ENCODE data around the gene GATB.

GATB gene, protein sequence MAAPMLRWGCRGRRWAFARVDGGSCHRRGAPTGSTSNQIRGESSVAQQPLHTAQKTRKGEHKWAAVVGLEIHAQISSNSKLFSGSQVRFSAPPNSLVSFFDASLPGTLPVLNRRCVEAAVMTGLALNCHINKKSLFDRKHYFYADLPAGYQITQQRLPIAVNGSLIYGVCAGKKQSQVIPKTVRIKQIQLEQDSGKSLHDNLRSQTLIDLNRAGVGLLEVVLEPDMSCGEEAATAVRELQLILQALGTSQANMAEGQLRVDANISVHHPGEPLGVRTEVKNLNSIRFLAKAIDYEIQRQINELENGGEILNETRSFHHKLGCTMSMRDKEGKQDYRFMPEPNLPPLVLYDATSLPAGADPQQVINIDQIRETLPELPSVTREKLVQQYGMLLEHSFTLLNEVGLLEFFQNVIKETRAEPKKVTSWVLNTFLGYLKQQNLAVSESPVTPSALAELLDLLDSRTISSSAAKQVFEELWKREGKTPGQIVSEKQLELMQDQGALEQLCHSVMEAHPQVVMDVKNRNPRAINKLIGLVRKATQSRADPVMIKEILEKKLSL

DNA sequence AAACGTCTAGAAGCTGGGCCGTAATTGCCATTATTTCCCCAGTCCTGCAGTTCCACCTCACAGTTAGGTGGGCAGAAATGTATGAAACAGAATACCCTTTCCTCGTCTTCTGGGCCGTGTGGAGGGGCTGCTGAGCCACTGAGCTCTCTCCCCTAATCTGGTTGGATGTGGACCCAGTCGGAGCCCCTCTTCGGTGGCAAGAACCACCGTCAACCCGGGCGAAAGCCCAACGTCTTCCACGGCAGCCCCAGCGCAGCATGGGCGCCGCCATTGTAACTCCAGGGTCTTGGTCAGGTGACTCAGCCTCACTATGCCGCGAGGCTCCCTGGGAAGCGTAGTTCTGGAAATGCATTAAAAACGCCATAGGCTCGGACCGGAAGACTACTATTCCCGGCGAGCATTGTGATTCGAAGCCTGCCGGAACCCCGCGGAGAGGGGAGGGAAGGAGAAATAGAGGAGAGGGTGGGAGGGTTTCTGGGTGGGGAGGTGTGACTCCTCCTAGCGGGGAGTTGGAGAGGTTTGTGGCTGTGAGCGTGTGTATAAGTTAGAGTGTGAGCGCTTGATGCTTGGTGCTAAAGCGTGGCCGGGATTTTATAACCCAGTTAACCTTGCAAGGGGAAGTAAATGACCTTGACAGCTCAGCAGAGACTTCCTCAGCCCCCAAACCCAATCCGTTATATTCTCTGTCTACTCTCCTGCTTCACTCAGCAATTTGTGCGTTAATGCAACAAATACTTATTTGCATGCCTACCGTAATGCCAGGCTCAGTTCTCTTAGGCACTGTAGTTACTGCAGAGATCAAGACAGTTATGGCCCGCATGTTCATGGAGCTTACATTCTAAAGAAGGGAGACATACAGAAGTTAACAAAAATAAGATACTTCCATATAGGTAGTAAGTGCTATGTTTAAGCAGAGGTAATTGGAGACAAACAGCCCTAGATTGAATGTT is at the start of gene GATB:
GATB (minus strand) TSS at position 296 of the 950 bp plus-strand sequence; CDS start at position 271, 25 bp downstream.
- DNase-seq: peak; percentile 96

DNA sequence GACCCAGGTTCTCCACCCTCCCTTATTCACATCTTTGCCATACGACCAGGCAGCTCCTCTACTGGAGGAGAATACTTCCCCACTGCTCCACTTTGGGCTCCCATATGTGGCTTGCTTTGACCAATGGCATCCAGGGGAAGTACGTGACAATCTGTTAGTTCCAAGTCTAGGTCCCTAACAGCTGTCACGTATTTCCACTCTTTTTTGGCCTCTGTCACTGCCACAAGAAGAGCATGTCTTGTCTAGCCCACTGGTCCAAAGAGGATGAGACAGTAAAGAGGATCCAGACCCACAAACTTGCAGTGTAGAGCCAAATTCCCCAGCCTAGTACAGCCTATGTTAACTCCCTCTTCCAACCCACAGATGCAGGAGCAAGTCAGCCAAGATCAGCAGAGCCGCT is 49.7 kb upstream of the GATB start:
- DNase-seq: no peak

DNA sequence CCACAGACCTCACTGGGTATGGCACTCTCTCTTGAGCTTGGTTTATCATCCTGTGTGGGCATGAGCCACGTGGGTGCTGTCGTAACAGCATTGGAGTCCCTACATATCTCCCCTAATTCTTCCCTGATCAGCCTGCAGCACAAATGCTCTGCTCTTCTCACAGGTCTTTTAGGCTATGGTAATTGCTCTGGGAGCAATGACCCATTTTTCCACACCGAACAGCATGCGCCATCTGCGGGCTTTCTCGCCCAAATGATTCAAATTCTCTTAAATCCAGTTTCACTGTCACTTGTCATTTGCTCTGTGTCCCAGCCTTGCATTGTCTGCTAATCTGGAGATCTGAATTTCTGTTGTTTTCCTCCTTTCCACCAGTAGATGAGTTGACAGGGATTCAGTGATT is 48.9 kb upstream of the GATB start:
- DNase-seq: no peak

DNA sequence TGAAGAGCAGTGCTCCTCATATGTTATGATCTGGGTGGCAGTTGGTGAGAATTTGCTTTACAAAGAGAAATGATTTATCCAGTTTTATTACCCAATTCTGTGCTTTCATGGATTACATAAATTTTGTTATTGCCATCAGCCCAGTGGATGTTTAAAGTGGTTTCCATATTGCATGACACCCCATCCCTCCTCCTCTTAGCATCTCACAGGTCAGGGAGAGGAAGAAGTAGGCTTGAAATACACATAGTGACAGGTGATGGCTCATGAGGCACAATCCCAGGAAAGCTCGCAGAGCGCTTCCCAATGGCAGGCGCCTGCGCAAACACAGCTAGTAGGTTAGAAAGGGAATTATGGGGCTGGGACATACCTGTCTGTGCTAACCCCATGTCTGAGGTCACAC is 47.7 kb upstream of the GATB start:
- DNase-seq: no peak

DNA sequence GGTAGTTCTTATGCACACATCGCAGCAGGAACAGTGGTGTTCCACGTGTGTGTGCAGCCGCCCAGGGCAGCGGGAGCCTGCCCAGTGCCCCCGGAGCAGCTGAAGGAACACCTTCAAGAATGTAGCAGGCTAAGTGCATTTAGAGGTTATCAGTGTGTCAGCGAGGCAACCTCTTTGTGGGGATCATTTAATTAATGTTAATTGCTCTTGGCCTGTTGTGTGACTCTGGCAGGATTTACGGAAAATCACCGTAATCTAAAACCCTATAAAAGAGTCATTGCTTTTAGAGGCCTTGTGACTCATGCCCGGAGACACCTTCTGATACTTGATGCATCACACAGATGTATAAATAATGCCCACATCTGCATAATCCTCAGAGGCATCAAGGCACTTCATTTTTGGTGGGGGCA is 47.3 kb upstream of the GATB start:
- no peak for DNase-seq

DNA sequence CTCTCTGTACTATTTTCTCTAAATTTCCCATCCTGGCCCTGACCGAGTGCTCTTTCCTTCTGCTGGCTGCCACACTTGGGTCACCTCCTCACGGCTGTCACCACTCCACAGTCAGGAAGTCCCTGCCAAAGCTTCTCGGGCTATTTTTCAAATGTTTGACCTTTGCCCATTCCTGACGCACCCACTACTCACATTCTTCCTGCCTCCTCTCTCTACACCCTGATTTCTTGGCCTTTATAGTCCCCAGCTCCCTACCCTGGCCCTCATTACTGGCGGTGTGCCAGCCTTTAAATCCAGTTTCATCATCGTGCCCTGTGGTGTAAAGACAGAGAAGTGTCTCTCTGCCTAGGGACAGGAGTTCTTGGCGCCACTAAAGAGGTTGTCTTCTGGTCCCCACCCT is 46.4 kb upstream of the GATB start:
- no peak for DNase-seq

DNA sequence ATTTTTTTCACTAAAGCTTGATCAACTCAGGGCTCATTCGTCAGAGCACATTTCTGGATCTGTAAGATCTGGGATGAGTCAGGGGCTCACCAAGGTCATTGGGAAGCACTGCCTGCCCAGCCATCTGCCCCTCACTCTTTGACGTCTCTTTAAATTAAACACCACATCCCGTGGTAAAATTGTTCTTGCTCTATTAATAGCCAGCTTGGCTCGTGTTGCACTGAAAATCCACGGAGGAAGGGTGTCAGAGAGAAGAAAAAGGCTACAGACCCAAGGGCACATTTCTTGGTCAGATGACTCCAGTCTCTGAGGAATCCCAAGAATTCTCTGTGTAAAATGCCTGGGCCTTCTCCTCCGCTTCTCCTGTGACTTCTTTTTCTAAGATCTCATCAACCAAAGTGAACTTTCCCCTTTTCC is 45.7 kb upstream of the GATB start:
- DNase-seq: no peak

DNA sequence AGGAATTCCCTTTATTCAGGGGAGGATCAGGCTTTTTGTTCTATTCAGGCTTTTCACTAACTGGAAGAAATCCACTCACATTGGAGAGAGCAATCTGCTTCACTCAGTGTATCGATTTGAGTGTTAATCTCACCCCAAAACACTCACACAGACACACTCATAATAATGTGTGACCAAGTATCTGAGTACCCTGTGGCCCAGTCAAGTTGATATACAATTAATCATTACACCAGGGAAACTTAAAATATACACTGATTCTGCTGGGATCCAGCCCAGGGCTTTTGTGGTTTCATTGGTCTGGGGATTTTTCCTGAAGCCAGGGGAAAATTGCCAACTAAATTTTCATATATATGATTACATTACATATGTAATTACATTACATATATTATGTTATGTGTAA is 44.0 kb upstream of the GATB start:
- DNase-seq: no peak

DNA sequence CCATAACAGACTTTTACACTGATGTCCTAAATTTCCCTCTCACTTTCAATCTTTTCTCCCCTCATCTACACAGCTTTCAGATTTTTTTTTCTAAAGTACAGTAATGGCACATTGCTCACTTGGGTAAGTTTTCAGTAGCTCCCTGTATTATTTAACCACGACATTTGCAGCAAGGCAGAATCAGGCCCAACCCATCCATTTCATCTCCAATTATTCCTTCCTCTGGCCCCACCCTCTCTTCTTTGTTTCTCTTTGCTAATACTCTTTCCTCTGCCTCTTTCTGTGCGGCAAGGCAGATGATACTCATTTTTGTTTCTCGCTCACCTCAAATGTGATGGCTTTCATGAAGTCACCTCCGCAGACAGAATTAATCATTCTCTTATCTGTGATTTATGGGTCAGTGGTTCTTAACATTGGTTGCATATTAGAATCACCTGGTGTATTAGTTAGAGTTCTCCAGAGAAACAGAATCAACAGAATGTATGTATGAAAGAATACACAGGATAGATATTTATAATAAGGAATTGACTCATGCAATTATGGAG is 43.4 kb upstream of the GATB start:
- no peak for DNase-seq

DNA sequence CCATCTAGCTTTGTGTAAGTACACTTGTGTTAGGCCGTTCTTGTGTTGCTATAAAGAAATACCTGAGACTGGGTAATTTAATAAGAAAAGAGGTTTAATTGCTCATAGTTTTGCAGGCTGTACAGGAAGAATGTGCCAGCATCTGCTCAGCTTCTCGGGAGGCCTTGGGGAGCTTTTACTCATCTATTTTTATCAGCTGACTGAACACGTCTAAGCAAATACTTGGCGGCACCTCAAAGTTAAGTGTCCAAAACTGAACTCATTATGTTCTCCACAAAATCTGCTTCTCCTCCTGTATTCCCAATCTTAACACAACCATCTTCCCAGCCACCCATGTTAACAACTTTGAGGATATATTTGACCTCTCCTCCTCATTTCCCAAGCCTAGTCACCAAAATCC is 42.4 kb upstream of the GATB start:
- DNase-seq: no peak

DNA sequence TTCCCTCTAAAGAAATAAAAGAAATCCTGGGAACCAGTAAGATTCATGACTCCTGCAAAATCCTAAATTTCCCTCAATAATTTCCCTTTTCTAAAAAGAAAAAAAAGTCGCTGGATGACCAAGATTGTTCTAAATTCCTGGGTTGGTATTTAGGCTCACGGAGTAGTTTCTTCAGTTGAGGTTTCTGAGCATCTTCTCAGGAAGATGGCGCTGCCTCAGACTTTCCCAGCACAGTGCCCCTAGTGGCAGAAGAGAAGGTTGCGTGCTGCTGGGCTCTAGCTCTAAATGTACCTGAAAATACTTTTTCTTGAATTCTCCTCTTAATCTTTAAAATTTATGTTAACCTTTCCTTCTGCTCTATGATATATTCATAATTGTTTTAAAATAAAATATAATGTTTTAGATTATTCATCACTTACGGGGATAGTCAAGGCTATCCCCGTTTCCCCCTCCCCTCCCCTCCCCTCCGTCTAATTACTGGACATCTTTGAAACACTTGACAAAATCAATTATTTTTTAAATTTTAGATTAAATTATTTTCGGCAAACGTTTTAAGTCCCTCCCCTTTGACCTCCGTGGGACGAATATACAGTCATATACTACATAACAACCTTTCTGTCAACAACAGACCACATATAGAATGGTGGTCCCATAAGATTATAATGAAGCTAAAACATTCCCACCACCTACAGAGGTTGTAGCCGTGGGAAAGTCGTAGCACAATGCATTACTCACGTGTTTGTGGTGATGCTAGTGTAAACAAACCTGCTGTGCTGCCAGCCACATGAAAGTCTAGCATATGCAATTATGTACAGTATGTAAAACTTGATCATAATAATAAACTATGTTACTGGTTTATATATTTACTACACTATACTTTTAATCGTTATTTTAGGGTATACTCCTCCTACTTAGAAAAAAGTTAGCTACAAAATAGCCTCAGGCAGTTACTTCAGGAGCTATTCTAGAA is 41.0 kb upstream of the GATB start:
- peak; percentile 53 to 61 for DNase-seq

DNA sequence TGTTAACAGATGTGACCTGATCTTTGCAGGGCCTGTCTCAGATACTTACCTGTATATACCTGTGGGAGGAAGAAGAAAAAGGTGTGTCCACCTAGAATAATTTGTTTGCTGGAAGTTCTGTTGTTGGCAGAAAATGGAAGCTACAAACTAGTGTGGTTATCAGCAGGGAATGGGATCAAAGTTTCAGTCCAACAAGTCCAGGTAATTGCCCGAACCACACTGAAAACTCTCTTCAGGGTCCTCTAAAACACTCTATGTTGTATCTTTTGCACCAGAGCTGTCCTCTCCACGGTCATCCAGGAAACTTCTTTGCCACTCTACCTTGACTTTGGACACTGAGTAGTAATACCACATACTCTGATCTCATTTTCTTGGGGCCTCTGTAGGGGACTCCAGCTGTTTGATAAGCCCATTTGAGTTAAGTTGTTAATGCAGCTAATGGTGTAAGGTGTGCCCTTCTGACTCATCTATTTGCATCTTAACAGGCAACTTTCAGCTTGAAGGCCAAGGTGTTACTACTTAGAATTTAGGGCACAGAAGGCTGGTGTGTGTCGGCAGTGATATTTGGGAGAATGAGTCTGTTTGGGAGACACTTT is 38.7 kb upstream of the GATB start:
- DNase-seq: no peak

DNA sequence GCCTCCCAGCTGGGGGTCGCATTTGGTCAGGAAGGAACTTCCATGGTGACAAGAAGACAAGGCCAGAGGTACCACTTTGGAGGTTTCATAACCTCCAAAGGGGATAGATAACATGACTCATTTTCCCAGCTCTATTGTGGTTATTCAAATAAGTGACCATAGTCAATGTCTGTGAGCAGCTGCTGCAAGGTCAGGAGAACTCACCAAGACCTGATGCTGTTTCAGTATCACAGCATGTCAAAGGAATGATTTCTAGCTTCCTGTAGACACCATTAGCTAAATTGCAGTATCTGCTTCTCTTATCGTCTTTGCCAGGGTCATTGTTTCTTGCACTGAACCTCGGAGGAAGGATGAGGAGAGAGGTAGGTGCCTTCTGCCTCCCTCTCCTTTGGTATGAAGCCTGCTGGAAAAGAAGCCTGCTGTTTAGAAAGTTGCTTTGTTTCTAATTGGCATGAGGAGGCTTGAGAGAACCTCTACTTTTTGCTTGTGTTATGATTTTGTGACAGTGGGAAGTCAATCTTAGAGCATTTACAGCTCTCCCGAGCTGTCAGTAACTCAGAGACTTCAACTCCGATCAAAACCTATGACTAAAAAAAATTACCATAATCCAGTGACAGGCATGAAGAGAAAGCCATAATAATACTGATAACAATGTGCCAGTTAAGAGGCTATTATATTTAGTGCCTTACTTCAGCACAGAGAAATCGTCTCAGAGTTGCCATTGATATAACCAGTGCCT is 38.0 kb upstream of the GATB start:
- DNase-seq: no peak

DNA sequence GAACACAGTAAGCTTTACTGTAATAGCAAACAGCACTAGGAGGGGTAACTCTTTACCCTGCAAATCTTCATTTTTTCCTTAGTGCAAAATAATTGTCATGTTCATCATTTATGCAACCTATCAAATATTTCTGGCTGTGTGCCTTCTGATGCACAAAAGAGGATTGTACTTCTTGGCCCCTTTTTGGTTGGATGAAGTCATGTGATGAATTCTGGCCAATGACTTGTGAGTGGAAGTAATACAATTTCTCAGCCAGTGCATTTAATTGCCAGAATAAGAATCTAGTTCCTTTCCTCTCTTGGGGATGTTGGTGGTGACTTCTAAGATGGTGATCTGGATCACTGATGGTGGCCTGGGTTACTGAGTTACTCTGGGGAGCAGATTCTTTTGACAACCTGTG is 37.0 kb upstream of the GATB start:
- DNase-seq: no peak

DNA sequence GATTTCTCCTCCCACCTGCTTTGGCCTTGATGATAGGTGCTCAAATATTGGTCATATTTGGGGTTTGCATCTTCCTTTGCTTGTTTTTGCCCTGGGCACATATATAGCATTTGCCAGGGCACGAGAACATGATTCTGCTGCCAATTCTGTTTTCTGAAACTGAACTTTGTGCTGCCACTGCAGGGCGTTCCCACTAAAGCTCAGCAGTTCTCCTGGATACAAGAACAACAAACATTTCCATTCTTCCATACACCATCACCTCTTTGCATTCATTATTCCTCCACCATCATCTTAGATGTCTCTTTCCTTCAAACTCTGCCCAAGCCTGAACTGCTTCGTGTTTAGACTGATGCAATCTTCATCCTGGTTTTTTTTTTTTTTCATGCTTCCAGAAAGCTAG is 36.3 kb upstream of the GATB start:
- no peak for DNase-seq

DNA sequence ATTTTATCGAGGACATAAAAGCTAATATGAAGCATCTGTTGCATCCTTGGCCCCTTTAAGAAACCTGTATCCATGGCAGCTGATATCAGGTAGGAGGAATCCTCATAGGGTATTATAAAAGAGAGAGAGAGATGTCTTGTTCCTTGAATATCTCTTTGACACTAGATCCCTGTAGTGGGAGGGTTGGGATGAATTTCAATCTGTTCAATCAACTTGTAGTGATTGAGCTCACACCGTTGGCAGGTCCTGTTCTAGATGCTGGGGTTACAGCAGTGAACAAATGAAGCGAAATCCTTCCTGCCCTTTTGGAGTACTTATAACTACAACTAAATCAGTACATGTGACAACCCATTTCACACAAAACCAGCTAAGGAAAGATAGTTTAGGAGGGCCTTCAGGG is 35.3 kb upstream of the GATB start:
- no peak for DNase-seq

DNA sequence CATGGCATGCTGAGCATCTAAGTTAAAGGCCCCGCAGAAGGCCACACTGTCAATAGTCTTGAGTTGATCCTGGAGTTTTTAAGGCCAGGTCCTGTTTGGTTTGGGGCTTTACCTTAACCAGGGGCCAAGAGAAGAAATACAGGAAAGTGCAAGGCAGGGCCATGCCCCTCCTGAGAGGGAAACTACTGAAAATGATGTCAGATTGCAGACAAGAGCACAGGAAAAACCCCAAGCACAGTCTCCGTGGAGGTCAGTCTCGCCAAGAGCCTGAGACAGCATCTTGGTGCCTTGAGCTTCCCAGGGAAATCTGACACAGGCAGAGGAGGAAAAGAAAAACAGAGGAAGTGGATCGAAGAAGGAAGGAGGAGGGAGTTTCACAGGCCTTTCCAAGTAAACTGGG is 32.2 kb upstream of the GATB start:
- no peak for DNase-seq

DNA sequence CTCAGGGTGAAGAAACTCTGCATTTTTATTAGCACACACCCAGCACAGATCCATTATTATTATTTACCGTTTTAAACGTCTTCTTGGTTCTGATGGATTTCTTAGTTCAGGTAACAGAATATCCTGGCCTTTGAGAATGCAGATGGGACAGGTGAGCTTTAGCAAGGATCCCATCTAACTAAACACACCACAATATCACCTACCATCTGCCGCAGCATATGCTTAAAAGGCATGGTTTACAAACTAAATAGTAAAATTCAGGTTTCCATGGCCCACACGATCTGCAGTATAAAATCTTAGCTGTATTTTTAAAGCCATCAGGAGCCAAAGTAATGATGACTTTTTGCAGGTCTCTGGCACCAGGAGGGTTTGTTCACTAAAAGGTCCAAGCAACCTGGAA is 31.7 kb upstream of the GATB start:
- DNase-seq: no peak

DNA sequence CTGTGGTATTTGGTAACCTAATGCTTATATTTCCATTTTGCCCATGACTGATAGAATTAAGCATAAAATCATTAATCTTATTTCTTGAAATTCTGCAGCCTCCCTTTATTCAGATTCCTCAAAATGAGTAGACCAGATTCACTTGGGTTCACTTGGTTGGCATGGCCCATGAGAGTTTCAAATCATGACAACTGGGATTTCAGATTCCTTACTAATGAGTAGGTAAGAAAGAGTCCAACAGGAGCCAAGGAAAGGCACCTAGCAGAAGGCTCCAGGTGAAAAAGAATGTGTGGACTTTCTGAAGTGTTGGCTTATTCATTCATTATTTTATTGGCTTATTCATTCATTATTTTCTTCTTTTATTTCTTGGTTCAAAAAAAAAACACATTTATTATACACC is 27.2 kb upstream of the GATB start:
- no peak for DNase-seq

DNA sequence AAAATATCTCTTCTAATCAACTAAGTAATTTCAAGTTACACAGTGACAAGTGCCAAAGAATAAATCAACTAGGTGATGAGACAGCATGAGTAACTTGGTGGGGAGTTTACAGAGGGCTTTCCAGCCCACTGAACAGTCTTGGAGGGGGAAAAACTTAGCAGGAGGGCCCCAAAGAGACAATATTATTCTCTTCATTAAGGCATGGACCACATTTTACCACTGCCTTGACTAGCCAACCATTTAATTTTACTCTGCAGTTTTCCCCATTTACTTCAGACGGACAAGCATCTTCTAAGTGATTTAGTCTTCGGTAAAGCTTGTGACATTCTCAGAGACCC is 25.3 kb upstream of the GATB start:
- DNase-seq: no peak

DNA sequence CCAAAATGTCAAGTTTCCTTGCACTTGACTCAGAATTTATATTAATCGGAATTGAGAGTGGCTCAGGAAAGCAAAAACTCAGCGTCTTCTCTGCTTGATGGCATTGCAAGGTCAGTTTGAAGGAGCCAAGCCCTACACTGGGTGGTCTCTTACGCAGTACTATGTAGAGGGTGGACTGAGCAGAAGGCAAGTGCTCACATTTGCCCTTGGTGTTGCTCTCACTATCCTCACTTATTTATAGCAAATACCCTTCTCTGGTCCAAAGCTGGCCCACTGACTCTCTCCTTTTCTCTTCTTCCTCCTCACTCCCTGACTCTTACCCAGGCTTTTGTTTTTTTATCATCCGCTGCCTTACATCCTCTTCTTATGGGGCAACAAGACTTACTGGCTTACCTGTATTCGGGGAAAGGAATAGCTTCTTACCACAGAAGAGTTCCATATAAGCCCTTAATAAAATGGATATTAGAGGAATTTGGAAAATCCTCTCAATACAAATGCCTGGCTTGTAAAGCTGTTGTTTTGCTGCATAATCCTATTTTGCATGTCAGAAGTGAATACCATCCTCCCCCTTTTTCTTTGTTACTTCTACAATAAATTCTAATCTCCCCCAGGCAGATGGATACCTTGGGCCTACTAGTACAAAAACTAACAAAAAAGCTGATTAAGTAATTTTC is 24.8 kb upstream of the GATB start:
- DNase-seq: no peak
